NCI-H1105 (cell line): ENCODE measurements around the gene ITPRID1.
"Not testable (repeated sequence)": the region's sequence is repeated elsewhere in the genome, so short reads cannot be mapped to it uniquely, and the experiment has no call there.

ENCODE experiments used
- DNase-seq: peaks from one replicate; lab custom pipeline; 2025; lab: John Stamatoyannopoulos, UW

ITPRID1 gene

DNA sequence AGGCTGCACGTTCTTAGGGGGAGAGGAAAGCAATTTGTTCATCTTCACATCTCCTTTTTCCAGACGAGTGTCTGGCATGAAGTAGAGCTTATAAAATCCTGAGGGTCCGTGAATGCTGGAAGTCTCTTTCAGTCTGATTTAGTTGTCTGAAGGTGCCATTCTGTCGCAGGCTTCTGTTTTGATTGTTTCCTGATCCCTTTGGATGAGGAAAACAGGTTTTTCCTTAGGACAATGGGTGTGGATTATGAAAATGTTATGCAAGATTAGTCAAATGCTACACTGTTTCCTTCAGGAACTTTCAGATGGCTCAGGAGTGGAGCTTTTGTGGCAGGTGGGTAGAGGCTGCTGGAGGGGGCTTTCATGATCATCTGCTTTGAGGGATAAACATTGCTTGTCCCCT is at the start of gene ITPRID1:
ITPRID1 (plus strand) TSS at position 301 of the 400 bp plus-strand sequence. CDS start 38,935 bp downstream, outside the sequence.
- DNase-seq, result no peak

GRCh38 chr7:31464601-31465000 is 49.3 kb upstream of the ITPRID1 start:
- DNase-seq, result no peak

DNA sequence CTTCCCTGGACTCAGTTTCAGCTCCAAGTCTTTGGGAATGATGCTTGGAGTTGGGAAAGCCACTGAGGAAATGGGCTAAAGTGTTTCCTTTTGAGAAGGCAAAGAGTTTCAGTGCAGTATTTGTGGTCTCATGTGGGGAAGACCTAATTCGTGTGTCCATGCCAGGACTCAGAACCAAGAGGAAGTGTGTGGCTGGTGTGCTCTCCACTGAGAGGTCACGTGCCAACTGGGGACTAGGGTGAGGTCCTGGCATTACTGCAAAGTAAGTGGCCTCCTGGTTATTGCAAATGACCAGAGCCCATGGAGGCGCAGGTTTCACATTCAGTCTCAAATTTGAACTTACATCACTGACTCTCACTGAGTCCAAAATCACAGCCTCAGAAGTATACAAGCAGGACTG is 48.6 kb upstream of the ITPRID1 start:
- DNase-seq, result no peak

DNA sequence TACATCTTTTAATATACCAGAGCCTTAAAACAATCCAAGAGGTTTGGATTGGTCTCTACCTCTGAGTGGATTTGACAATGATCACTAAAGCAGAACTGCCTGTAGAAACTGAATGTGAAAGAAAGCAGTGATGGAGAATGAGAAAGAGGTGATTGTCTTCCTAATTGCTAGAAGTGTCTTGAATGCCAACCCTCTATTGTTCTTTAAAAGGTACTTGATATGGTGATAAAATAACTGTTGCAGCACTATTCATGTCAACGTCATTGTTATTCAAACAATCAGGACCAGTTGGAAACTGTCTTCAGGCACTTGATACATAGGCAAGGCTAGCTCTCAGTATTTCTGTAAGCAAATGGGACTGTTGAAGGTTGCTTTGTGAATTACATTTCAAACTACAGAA is 47.9 kb upstream of the ITPRID1 start:
- DNase-seq, result no peak

GRCh38 chr7:31470883-31471282 is 43.0 kb upstream of the ITPRID1 start:
- not testable (repeated sequence) for DNase-seq

DNA sequence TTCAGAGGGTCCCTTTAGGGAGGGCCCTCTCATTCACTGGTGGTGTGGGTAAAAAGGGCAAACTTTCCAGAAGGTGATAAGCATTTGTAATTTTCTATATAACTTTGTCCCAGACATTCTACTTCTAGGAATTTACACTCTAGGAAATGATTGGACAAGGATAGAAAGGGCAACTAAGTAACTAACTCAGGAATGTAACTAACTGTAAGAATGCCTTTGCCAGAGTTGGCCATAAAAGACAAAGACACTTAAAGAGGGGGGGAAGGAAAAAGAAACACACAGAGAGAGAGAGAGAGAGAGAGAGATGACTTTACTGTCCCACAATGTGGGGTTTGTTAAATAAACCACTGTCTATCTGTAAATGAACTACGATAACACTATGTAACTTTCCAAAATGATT is 38.5 kb upstream of the ITPRID1 start:
- DNase-seq, result no peak

GRCh38 chr7:31476073-31476745 is 37.7 kb upstream of the ITPRID1 start:
- no peak for DNase-seq

- no peak for DNase-seq
Observed at GRCh38 chr7:31476941-31477677, 36.8 kb upstream of the ITPRID1 start.

- DNase-seq, result no peak
Observed at GRCh38 chr7:31478018-31478417, 35.9 kb upstream of the ITPRID1 start.

DNA sequence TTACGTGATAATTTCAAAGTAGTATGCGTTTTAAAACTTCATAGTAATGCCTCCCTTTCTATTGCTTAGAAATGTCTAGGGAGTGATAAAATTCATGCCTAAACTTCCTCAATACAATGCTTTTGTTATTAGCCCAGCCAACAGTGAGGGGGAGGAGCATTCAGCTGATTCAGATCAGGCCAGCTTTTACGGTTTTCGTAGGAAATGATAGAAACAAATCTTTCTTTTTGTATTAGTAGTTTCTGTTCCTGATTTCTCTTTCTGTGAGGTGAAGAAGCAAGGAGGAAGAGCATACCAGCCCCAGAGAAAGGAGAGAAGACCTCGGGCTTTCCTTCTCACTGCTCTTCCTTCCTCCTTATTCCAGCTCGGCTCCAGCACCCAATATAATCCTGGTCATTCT is 35.2 kb upstream of the ITPRID1 start:
- DNase-seq, result no peak

DNA sequence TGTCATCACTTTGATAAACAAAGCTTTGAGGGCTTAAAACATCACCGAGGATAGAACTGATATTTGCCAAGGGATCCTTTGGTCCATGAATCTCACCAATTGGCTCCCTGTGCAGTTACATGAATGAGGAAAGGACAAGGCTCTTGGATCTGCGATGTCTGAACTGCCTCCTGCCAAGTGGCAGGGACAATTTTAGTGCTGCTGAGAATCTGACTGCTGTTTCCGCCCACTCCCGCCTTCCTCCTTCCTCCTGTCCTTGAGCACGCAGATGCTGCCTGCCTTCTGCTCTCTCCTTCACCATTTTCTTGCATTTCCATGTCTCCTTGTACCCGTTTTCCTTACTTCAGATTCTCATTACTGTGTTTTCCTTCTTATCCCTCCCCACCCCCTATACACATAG is 26.8 kb upstream of the ITPRID1 start:
- no peak for DNase-seq

DNA sequence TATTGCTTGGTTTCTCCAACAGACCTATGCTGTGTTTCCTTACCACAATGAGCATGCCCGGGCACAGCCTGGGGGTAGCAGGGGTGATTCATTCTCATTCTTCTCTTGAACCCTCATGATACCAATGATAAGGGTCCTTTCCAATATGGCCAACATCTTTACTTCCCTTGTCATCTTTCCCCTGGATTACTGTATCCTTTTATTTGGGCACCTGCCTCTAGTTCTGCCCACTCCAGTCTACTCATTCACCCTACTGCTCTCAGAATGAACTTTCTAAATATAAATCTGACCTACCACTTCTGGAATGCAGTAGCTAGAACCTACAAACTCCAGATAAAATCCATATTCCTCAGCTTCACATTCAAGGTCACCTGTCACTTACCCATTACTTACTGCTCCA is 26.4 kb upstream of the ITPRID1 start:
- no peak for DNase-seq

DNA sequence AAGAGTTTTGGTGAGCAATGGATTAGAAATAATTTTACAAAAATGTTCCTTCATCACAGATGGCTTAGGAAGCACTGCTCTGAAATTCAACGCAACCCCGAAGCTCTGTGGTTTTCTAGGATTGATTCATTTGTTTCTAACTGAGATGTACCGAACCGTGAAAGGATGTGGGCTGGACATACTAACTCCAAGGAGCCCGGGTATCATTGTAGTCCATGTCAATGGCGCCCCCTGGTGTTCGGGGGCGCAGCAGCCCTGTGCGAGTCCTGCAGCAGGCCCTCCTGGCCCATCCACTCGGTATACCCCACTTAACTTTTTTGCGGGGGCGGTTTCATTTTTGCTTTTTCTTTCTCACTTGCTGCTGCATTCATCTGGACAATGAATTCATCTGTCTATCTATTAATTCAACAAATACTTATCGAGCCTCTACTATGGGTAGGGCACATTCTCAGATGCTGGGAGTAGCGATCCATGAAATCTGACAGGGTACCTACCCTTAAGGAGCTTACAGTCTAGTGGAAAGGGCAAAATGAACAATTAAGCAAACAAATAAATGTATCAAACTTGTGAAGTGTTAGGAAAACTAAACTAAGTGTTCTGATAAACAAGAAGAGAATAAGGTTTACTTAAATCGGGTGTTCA is 25.2 kb upstream of the ITPRID1 start:
- DNase-seq, result no peak

GRCh38 chr7:31490796-31491314 is 23.0 kb upstream of the ITPRID1 start:
- DNase-seq, result no peak

- no peak for DNase-seq
Observed at GRCh38 chr7:31492086-31492485, 21.8 kb upstream of the ITPRID1 start.

- DNase-seq, result no peak
Observed at GRCh38 chr7:31493714-31494181, 20.1 kb upstream of the ITPRID1 start.

- DNase-seq, result no peak
Observed at GRCh38 chr7:31494421-31494820, 19.5 kb upstream of the ITPRID1 start.

DNA sequence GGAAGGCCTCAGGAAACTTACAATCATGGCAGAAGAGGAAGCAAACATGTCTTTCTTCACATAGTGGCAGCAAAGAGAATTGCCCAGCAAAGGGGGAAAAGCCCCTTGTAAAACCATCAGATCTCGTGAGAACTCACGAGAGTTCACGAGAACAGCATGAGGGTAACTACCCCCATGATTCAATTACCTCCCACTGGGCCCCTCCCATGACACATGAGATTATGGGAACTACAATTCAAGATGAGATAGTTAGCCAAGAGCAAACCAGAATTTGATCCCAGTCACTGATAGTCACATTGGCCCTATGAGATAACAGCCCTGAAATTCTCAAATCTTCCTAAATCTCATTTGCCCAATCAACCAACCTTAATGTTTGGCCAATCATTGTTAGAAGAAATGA is 18.2 kb upstream of the ITPRID1 start:
- no peak for DNase-seq

GRCh38 chr7:31497516-31497915 is 16.4 kb upstream of the ITPRID1 start:
- DNase-seq, result no peak

GRCh38 chr7:31500656-31501055 is 13.2 kb upstream of the ITPRID1 start:
- no peak for DNase-seq

- no peak for DNase-seq
Observed at GRCh38 chr7:31508823-31509222, 5.1 kb upstream of the ITPRID1 start.

GRCh38 chr7:31512166-31512565 is 1.7 kb upstream of the ITPRID1 start:
- no peak for DNase-seq
